ENCODE measurements around the gene MYL4. TPM values are rescaled to one million over a fixed set of nuclear protein-coding genes. Genes with fewer than 3 reads are reported as not detected.
A peak's percentile ranks its signal among the peaks of the same experiment; 100 is the strongest.
"Not testable (repeated sequence)": the region's sequence is repeated elsewhere in the genome, so short reads cannot be mapped to it uniquely, and the experiment has no call there.

The MYL4 gene
- total RNA-seq, 1 donor from 2014 or later = 4.1 TPM

DNA sequence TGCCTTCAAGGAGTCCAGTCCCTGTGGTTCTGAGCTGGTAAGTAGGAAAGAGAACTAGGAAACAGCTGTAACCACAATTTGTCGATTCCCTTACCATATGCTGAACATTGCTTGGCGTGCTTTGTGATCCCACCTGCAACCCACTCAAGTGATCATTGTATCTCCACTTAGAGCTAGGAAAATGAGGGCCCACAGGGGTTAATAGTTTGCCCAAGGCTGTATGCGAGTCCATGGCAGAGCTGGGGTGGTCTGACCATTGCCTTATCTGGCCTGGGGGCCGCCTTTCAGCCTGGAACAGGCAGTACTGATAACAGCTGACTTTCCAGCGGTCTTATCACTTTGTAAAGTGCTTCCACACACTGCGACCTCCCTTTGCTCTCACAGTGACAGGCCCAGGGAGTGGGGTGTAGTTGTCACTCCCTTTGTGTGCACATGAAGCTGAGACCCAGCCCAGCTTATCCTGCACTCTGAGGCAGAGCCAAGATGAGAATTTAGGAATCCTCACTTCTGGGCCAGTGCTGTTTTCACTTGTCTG is 9.8 kb downstream of the MYL4 start:
- FAIRE-seq = no peak
- DNase-seq (ENCODE audit: low spot score in 2 of 2) = no peak

GRCh38 chr17:47219621-47220475 is 10.7 kb downstream of the MYL4 start:
- DNase-seq (ENCODE audit: low spot score in 2 of 2) (no peak), FAIRE-seq (no peak)

GRCh38 chr17:47220531-47220999 is 11.4 kb downstream of the MYL4 start:
- FAIRE-seq (no peak), DNase-seq (ENCODE audit: low spot score in 2 of 2) (no peak)

- no peak for DNase-seq (ENCODE audit: low spot score in 2 of 2)
- no peak for FAIRE-seq
These were observed 12.0 kb downstream of the MYL4 start for GRCh38 chr17:47221154-47221553.

DNA sequence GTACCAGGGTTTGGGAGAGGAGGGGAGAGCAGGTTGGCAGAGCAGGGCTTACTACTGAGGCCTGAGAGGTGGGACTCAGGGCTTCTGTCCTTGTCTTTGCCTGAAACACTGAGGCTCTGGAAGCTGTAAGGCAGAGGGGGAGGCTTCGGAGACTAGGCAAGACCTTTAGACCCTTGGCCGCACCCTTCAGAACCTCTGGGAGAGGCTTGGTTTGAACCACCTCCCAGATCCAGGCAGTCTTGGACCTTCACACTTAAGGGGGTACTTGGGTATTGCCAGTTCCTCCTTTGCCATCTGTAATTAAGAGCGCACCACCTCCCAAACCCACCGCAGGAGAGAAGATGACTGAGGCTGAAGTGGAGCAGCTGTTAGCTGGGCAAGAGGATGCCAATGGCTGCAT is 12.9 kb downstream of the MYL4 start:
- FAIRE-seq (no peak), DNase-seq (ENCODE audit: low spot score in 2 of 2) (no peak)

DNA sequence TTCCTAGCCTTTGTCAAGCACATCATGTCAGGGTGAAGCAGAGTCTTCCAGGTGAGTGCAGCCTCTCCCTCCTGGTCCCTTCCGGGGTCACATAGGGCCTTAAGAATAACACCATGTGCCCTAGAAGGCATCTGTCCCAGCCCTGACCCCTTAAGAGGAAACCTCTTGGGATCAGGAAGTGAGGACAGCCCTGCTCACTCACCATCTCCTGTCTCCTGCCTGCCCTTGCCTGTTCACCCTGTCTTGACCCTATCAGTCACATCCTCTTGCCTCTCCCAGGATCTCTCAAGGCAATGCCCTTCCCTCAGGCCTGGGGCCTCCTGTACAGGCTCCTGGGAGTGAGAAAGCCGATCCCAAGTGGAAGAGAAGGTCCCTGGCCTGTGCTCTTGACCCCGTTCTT is 13.9 kb downstream of the MYL4 start:
- DNase-seq (ENCODE audit: low spot score in 2 of 2) (no peak), FAIRE-seq (no peak)

DNA sequence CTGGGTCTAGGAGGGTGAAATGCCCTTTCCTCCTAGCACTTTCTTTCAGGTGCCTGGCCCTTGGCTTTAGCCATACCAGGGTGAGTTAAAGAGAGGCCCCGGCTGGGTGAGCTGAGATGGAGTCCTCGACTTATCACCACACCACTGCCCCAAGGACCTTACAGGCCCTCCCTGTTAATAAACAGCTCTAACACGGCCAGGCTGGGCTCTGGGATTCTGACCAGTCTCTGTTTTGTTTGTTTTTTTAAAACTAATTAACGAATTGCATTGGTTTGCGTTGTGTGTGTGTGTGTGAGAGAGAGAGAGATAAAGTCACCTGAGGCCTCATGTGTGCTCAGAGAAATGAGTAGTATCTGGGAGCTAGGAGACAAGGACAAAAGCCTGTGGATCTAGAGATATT is 14.3 kb downstream of the MYL4 start:
- DNase-seq (ENCODE audit: low spot score in 2 of 2) (no peak), FAIRE-seq (no peak)

DNA sequence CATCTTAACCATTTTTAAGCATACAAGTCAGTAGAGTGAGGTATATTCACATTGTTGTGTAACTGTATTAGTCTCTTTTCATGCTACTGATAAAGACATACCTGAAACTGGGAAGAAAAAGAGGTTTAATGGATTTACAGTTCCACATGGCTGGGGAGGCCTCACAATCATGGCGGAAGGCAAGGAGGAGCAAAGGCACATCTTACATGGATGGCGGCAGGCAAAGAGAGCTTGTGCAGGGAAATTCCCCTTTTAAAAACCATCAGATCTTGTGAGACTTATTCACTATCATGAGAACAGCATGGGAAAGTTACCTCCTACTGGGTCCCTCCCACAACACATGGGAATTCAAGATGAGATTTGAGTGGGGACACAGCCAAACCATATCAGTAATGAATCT is 14.9 kb downstream of the MYL4 start:
- not testable (repeated sequence) for DNase-seq (ENCODE audit: low spot score in 2 of 2); FAIRE-seq

DNA sequence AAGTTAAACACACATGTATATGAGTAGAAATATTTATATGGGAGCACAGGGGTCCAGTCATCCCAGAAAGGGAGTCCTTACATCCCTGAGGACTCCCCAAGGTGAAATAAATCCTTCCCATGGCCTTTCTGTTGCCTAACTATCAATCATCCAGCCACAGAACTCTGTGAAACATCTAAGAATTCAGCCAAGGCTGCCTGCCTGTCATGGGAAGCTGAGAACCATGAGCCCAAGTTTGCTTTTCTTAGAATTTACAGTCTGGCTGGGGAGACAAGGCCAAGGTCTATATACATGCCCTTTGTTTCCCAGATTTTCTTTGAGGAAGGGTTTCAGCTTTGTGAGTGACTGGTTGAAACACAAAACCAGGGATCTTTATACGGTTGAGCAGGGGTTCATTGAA is 15.8 kb downstream of the MYL4 start:
- DNase-seq (ENCODE audit: low spot score in 2 of 2) (no peak), FAIRE-seq (no peak)

GRCh38 chr17:47225436-47225858 is 16.3 kb downstream of the MYL4 start:
- FAIRE-seq = no peak
- peak in 1 of 2 donors; percentile 48 for DNase-seq (ENCODE audit: low spot score in 2 of 2)

DNA sequence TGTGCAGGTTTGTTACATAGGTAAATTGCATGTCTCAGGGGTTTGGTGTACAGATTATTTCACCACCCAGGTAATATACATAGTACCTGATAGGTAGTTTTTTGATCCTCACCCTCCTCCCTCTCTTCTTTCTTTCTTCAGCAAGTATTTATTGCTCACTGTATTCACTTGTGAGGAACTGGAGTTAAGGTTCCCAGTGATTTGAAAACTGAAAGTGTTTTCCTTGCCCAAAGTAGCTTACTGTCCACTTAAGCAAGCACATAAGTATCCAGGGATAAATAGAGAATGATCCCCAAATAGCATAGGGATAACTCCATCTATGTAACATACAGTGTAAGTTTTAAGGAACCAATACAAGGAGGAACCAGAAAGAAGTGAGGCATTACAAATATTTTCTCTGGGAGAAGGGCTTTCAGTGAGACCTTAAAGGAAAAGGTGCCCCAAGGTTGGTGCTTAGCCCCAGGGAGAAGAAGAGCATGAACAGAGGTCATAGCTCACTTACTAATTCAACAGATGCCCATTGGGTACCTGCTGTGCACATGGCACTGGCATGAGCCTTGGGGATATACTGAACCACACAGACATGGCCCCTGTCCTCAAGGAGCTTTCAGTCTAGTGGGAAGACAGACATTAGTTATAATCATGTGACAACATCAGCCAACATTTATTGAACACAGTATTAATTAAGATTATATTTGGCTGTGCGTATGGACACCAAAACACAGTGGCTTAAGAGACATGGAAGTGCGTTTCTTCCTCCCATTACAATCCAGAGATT is 17.0 kb downstream of the MYL4 start:
- DNase-seq (ENCODE audit: low spot score in 2 of 2) (no peak), FAIRE-seq (no peak)

DNA sequence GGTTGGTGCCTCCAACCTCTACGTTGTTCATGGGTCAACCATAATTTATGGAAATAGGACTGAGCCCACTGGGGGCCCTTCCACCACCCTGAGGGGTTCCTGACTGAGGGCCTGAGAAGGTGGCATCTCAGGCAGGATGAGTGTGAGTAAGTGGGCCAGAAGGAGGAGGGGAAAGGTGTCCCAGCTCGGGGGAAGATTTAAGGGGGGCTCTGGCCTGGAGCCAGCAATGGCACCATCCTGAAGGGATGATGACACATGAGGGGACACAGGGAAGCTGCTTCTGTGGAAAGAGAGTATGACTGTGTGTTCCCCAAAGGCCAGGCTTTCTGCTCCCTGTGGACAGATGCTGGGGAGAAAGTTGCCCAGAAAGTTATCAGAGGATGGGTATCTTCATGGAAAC is 18.7 kb downstream of the MYL4 start:
- FAIRE-seq = no peak

GRCh38 chr17:47229535-47230443 is 20.6 kb downstream of the MYL4 start:
- no peak for FAIRE-seq

More for the DNA sequence above, 18.7 kb downstream of the MYL4 start:
- no peak for DNase-seq (ENCODE audit: low spot score in 2 of 2)

GRCh38 chr17:47230864-47231263 is 21.7 kb downstream of the MYL4 start:
- DNase-seq (ENCODE audit: low spot score in 2 of 2) = no peak
- no peak for FAIRE-seq

More at GRCh38 chr17:47229535-47230443, 20.6 kb downstream of the MYL4 start:
- peak; percentile 64 to 82 for DNase-seq (ENCODE audit: low spot score in 2 of 2)

DNA sequence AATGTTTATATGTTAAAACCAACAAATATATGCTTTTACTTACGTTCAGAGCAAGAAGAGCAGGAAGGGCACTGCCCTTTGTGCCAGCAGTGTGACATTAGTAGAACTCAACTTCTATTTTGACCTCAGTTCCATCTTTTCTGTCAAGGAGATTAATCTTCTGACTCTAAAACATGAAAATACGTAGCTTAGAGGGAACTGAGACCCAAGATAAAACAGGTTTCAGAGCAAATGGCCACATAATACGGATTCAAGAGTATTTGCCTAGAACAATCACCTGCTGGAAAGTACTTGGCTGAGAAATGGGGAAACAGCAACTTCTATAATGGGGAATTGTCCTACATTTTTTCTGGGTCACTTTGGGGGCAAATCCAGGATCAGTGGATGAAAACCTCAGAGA is 22.2 kb downstream of the MYL4 start:
- DNase-seq (ENCODE audit: low spot score in 2 of 2) (no peak), FAIRE-seq (no peak)

DNA sequence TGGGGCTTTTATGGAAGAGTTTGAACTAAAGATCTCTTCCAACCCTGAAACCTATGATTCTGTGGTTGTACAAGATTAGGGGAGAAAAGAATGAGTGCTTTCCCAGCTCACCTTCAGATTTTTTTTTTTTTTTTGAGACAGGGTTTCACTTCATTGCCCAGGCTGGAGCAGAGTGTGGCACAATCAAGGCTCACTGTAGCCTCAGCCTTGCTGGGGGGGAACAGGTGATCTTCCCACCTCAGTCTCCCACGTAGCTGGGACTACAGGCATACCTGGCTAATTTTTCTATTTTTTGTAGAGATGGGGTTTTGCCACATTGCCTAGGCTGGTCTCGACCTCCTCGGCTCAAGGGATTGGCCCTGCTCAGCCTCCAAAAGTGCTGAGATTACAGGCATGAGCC is 22.7 kb downstream of the MYL4 start:
- FAIRE-seq (no peak), DNase-seq (ENCODE audit: low spot score in 2 of 2) (no peak)

DNA sequence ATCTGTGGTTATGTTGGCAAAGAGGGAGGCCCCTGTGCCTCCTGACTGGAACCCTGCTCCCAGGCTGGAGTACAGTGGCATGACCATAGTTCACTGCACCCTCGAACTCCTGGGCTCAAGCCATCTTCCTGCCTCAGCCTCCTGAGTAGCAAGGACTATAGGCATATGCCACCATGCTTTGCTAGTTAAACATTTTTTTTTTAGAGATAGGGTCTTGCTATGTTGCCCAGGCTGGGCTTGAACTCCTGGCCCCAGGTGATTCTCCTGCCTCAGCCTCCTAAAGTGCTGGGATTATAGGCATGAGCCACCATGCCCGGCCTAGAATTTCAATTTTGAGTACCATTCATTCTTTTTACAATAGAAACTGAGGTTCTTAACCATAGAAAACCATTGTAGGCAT is 23.3 kb downstream of the MYL4 start:
- DNase-seq (ENCODE audit: low spot score in 2 of 2) (no peak), FAIRE-seq (no peak)

GRCh38 chr17:47235506-47235905 is 26.4 kb downstream of the MYL4 start:
- no peak for DNase-seq (ENCODE audit: low spot score in 2 of 2)
- no peak for FAIRE-seq

GRCh38 chr17:47235923-47236322 is 26.8 kb downstream of the MYL4 start:
- FAIRE-seq = no peak

DNA sequence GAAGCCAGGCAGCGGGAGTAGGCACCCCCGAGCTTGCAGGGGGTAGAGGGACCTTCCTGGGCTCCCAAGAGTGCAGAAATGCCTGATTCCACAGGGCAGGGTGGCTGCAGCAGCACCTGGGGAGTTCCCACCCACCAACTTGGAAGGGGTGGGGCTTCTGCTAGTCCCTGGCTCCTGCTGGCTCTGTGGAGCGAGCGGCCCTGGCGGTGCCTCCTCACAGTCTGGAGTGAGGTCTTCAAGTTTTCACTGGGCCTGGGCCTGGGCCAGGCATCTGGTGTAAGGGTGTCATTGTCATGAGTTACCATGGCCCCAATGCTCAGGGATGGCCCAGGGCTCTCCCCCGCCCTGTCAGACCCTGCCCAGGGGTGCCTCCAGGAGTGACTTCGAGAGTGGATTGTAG is 28.7 kb downstream of the MYL4 start:
- no peak for FAIRE-seq
- no peak for DNase-seq (ENCODE audit: low spot score in 2 of 2)

More at GRCh38 chr17:47235923-47236322, 26.8 kb downstream of the MYL4 start:
- no peak for DNase-seq (ENCODE audit: low spot score in 2 of 2)

Measured in frontal cortex (tissue), 4 donors.